RWPE2 (cell line): ENCODE measurements around the gene HMGB4.

Experiments used
- ATAC-seq: fragments of 200-7000 bp; cut with Tn5 transposase; 3 replicates; pipeline ENCODE4 v1.9.1; 2021; ENCODE audit warnings: low read depth
- DNase-seq: peaks from one replicate; pipeline ENCODE4 v3.0.0-alpha.2; 2020; ENCODE audit warnings: low spot score
- H3K27ac ChIP-seq: fragments of 450-650 bp; 2 replicates; pipeline ENCODE4 v1.5.1; 2017; ENCODE audit warnings: mild to moderate bottlenecking; ENCODE audit not compliant: poor library complexity, severe bottlenecking
- H3K27me3 ChIP-seq: fragments of 250-450 bp; sonication (Bioruptor Pico); 2 replicates; pipeline ENCODE4 v1.5.1; 2021; ENCODE audit warnings: mild to moderate bottlenecking, moderate library complexity; ENCODE audit not compliant: insufficient read depth, poor library complexity, severe bottlenecking
- H3K36me3 ChIP-seq: fragments of 250-450 bp; sonication (Bioruptor Pico); 2 replicates; pipeline ENCODE4 v1.5.1; 2020; ENCODE audit warnings: low read depth, mild to moderate bottlenecking, moderate library complexity
- H3K4me1 ChIP-seq: fragments of 250-450 bp; sonication (Bioruptor Pico); 2 replicates; pipeline ENCODE4 v1.5.1; 2021; ENCODE audit warnings: mild to moderate bottlenecking, moderate library complexity; ENCODE audit not compliant: insufficient read depth, poor library complexity, severe bottlenecking
- H3K4me3 ChIP-seq: fragments of 250-450 bp; sonication (Bioruptor Pico); 2 replicates; pipeline ENCODE4 v1.5.1; 2021; ENCODE audit warnings: mild to moderate bottlenecking, moderate library complexity; ENCODE audit not compliant: severe bottlenecking
- H3K9me3 ChIP-seq: fragments of 250-450 bp; sonication (Bioruptor Pico); 2 replicates; pipeline ENCODE4 v1.5.1; 2021; ENCODE audit warnings: mild to moderate bottlenecking, moderate library complexity; ENCODE audit not compliant: severe bottlenecking
- TF ChIP-seq, protein P1 (sequence below): fragments of 450-650 bp; IDR thresholded peaks from one replicate; pipeline ENCODE4 v1.5.1; 2017; ENCODE audit warnings: mild to moderate bottlenecking, moderate library complexity; ENCODE audit not compliant: poor library complexity, severe bottlenecking

The HMGB4 gene

GRCh38 chr1:33819913-33820311, 44.0 kb upstream of the HMGB4 start:
- Histone ChIP-seq H3K27ac (no peak overlapping the region), H3K36me3 (no peaks in the 10 kb centered on the region), H3K4me1 (peaks cover under 1% of the 10 kb centered on the region), H3K27me3 (peaks cover 4% of the 10 kb centered on the region), H3K4me3 (no peak overlapping the region), H3K9me3 (no peaks in the 10 kb centered on the region)
- DNase-seq (no peak), ATAC-seq (no peak)
- TF ChIP-seq, protein P1, sequence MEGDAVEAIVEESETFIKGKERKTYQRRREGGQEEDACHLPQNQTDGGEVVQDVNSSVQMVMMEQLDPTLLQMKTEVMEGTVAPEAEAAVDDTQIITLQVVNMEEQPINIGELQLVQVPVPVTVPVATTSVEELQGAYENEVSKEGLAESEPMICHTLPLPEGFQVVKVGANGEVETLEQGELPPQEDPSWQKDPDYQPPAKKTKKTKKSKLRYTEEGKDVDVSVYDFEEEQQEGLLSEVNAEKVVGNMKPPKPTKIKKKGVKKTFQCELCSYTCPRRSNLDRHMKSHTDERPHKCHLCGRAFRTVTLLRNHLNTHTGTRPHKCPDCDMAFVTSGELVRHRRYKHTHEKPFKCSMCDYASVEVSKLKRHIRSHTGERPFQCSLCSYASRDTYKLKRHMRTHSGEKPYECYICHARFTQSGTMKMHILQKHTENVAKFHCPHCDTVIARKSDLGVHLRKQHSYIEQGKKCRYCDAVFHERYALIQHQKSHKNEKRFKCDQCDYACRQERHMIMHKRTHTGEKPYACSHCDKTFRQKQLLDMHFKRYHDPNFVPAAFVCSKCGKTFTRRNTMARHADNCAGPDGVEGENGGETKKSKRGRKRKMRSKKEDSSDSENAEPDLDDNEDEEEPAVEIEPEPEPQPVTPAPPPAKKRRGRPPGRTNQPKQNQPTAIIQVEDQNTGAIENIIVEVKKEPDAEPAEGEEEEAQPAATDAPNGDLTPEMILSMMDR: no peak

- Histone ChIP-seq H3K36me3 (no peaks in the 10 kb centered on the region), H3K27me3 (no peaks in the 10 kb centered on the region), H3K27ac (no peak overlapping the region), H3K4me3 (no peak overlapping the region), H3K4me1 (no peaks in the 10 kb centered on the region), H3K9me3 (no peaks in the 10 kb centered on the region)
- no peak for DNase-seq
- TF ChIP-seq, protein P1: no peak
- no peak for ATAC-seq
Observed at GRCh38 chr1:33820804-33821203, 43.1 kb upstream of the HMGB4 start.

DNA sequence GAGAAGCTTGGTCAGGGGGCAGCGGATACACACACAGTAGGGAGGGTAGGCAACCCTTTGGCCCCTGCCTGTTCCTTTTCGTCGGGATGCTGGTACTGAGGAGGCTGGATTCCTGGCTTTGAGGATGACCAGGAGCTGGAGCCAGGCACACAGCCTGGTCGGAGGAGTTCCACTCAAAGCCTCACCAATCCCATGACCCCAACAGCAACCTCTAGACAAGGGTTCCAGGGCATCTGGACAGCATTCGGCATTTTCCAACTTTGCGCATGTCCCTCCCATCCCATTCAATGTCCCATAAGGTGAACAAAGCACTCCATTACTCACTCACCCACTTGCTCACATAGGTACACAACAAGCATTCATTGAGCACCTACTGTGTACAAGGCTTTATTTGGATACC, 42.6 kb upstream of the HMGB4 start:
- Histone ChIP-seq H3K27ac (no peak overlapping the region), H3K27me3 (no peaks in the 10 kb centered on the region), H3K4me1 (no peaks in the 10 kb centered on the region), H3K9me3 (no peaks in the 10 kb centered on the region), H3K36me3 (no peaks in the 10 kb centered on the region), H3K4me3 (no peak overlapping the region)
- DNase-seq (no peak), ATAC-seq (no peak)
- TF ChIP-seq, protein P1: no peak

DNA sequence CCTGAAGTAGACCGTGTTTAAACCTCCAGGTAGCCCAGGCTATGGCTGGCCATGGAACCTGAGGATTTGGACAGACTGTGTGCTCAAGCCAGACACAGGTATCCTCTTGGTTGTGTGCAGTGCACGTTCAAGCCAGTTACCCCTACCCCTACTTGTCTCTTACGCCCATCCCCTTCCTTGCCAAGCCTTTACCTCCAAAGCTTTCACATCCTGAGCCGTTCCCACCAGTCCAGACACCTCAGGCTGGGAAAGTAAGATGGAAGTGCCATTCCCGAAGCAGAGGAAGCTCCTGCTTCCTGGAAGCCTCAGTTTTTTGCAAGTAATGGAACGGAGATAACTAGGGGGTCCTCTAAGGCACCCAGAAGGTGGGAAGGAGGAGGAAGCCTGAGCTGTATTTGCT, 41.5 kb upstream of the HMGB4 start:
- Histone ChIP-seq H3K36me3 (no peaks in the 10 kb centered on the region), H3K27me3 (no peaks in the 10 kb centered on the region), H3K27ac (no peak overlapping the region), H3K4me3 (no peak overlapping the region), H3K9me3 (no peaks in the 10 kb centered on the region), H3K4me1 (no peaks in the 10 kb centered on the region)
- TF ChIP-seq, protein P1: no peak
- no peak for ATAC-seq
- DNase-seq: no peak

DNA sequence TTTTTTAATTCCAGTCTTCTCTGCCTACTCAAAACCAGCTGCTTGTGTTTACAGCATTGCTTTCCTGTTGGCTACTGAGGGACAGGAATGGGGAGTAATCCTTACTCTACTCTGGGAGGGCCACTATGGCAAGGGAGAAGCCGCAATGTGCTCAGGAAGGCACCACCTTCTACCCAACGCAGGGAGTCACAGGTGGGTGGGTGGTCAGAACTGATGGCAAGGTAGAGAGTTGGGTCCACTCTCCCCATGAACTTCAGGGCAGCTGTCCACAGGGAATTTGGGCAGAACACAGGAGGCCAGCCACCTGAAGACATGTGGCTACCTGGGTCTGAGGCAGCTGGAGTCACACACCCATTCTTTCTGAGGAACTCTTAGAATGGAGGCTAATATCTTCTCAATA, 40.5 kb upstream of the HMGB4 start:
- no peak overlapping the region for H3K27ac ChIP-seq
- ATAC-seq: no peak

More for the DNA sequence above, 40.5 kb upstream of the HMGB4 start:
- Histone ChIP-seq H3K36me3 (no peaks in the 10 kb centered on the region), H3K4me1 (no peaks in the 10 kb centered on the region), H3K4me3 (no peak overlapping the region), H3K9me3 (no peaks in the 10 kb centered on the region), H3K27me3 (no peaks in the 10 kb centered on the region)
- no peak for DNase-seq
- TF ChIP-seq, protein P1: no peak
